Germinal center (tissue), 1 donor: ENCODE measurements around the gene LRRC38.
"Not testable (repeated sequence)": the region's sequence is repeated elsewhere in the genome, so short reads cannot be mapped to it uniquely, and the experiment has no call there.

Experiments
- DNase-seq: peaks from one replicate; pipeline ENCODE4 v3.0.0; 2012; ENCODE audit warnings: mixed read lengths, low spot score

The LRRC38 gene

DNA sequence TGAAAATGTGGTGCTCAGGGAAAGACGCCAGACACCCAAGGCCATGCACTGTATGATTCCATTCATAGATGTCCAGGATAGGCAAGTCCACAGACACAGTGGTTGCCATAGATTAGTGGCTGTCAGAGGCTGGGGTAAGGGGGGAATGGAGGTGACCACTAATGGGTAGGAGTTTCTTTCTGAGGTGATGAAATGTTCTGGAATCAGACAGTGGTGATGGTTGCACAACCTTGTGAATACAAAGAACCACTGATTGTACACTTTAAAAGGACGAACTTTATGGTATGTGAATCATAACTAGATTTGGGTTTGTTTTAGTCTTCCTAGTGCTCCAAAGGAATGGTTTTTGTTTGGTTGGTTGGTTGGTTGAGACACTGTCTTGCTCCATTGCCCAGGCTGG is 51.8 kb downstream of the LRRC38 start:
- DNase-seq, result no peak

DNA sequence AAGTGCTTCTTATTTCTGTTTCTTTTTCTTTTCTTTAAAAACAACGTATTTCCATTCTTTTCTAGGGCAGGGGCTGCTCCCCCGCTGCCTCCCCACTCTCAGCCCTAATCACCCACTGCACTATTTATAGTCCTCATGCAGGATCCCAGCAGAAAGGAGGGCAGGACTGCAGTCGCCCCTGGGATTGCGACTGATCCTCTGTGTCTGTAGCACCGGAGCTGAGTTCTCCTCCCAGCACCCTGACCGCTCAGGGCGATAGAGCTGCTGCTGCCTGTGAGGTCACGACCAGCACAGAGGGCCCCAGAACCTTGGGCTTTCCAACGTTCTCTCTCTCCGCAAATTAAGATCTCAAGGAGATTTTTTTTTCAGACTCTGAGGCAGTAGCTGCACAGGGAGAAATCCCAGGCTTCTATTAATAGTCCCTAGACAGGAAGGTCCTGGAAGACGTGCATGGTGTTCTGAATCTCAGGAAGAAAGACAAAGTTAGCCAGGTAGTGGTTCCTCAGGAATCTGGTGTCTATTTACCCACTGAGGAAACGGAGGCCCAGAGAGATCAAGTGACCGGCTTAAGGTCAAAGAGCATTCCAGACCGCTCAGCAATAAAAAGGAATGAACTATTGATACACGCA is 56.8 kb downstream of the LRRC38 start:
- DNase-seq, result no peak

DNA sequence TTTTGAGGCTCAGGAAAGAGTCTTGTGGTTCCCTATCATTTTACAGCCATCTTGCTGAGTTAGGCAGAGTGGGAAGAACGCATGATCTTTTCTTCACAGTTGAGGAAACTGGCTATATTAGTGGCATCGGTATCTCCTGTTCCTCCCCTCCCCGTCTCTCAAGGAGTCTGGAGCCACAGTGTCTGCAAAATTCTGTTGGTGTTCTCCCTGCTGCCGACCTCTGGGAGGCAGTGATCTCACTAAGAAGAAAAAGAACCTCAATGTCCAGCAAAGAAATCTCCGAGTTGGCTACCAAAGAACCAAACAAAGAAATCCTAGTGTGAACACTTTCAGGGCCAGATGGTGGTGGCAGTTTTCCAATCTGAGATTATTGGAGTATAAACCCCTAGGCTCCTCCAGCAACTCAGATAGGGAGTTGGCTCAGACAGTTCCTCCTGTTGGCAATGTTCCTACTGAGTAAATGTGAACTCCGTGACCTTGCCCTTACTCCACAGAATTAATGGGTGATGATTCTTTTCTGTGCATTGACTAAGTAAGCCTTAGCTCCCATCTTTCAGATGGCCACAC is 62.3 kb downstream of the LRRC38 start:
- DNase-seq, result no peak

DNA sequence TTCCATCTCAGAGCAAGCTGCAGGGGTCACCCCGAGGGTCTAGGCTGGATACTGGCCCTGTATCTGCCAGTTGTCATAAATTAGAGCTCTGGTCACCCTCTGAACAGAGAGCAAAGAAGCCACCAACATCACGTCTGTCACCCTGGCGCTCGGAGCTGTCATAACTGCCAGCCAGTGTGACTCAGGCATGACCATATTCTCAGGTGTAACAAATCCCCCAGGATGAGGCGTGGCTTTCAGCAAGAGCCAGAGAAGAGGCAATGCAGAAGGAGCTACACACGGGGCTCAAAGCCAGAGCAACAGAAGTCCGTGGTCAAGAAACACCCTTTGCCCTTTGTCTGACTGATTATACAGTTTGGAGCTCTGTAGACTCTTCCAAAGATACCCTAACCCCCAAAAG is 63.6 kb downstream of the LRRC38 start:
- DNase-seq, result no peak

DNA sequence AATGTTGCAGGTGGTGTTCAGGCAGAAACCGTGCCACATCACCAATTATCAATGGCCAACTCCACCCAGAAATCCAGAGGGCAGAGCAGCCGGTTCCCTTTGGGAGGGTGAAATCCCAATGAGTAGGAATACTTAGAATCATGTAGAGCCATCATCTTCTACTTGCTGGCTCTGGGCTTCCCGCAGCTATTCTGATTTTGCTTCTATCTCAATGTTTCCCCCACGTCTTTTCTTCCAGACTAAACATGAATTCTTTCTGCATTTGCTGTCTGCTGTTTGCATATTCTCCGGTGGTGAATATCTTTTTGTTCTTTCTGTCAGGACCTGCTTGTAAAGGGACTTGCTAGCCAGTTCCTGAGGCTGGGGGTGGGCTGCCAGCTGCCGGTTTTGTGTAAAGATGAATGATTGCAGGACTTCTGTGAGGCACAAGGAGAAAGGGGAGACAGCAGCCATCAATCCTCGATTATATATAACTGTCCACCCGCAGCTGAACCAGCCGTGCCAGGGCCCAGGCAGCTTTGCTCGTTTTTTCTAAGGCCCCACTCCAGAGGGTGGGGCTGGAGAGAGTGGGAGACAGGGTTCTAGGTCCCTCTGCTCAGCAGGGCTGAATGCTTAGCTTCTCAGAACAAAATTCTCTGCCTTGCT is 70.3 kb downstream of the LRRC38 start:
- DNase-seq, result no peak

GRCh38 chr1:13439104-13439783 is 74.6 kb downstream of the LRRC38 start:
- not testable (repeated sequence) for DNase-seq

- DNase-seq, result no peak
These were observed 78.3 kb downstream of the LRRC38 start for GRCh38 chr1:13435458-13435857.

- not testable (repeated sequence) for DNase-seq
These were observed 80.0 kb downstream of the LRRC38 start for GRCh38 chr1:13433694-13434358.

DNA sequence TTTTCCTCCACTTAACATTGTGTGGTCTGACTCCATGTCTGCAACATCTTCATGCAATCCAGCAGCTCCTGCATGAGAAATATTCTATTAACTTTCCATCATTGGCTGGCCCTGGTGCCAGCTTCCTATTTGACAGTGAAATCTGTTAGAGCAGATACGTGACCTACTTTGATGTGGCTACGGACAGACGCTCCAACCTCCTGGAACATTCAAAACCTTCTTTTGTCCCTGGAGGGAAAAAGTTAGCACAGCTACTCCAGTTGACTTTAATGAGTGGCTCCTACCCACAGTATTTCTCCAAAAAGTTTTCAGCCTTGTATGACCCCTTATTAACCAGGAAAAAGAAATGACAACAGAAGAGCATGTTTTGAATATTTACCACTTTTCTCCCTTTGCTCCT is 81.6 kb downstream of the LRRC38 start:
- DNase-seq, result no peak

DNA sequence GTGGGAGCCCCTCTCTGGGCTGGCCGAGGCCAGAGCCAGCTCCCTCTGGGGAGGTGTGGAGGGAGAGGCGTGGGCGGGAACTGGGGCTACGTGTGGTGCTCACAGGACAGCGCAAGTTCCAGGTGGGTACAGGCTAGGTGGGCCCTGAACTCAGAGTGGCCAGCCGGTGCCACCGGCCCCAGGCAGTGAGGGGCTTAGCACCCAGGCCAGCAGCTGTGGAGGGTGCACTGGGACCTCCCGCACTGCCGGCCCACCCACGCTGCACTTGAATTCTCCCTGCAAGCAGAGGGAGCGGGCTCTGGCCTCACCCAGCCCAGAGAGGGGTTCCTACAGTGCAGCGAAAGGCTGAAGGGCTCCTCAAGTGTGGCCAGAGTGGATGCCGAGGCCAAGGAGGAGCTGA is 83.3 kb downstream of the LRRC38 start:
- no peak for DNase-seq
